HG03135 (cell line): ENCODE data around the gene ATP6V0E1.

Experiments used
- ATAC-seq: cut with Tn5 transposase; IDR thresholded peaks from one replicate; pipeline ENCODE4 v1.9.1; 2021; ENCODE audit warnings: mild to moderate bottlenecking, moderate library complexity; ENCODE audit not compliant: unreplicated experiment

ATP6V0E1 gene

GRCh38 chr5:172983542-172984243, at the start of gene ATP6V0E1:
Gene ATP6V0E1 (plus strand): TSS chr5:172983771. CDS start chr5:172983861, 90 bp downstream.
- ATAC-seq, result peak; percentile 90

DNA sequence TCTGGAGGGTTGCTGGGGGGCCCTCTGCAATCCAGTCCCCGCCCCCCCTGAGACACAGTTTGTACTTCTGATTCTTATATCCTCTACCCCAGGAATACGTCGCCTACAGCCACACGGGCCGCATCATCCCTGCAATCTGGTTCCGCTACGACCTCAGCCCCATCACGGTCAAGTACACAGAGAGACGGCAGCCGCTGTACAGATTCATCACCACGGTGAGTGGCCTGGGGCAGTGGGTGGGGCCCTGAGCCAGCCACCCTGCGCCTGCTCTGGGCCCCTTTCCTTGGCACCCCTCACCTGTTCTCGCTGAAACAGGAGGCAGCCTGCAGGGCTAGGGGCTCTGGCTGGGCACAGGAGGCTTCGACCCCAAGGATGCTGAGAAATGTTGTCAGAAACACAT, 48.5 kb upstream of the ATP6V0E1 start:
- ATAC-seq, result no peak

DNA sequence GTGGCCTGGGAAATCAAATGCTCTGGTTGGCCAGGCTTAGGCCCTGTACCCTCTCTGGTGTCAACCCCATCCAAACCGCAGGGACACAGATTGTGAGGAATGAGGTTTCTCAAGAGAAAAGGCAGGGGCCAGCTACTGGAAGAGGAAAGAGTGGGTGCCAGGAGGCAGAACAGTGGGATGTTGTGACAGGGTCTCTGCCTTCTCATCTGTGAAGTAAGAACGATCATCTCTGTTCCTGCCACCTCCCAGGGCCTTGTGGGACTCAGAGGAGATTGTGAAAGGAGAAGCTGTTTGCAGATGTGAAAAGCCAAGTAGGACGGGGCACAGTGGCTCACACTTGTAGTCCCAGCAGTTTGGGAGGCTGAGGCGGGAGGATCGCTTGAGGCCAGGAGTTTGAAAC, 47.2 kb upstream of the ATP6V0E1 start:
- no peak for ATAC-seq

DNA sequence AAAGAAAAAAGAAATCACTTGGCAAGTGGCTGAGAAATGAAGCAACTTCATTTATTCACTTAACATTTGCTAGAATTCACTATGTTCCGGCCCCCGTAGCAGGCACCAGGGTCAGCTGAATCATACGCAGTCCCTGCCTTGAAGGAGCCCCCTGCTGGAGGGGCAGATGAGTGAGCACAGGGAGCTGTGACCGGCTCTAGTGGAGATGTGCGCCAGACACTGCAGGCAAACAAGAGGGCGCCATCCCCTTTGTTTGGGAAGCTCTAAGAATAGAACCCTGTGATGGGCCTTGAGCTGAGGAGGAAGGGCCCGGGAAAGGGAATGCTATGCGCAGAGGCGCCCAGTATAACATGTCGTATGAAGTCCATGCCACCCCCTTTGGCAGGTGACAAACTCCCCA, 44.5 kb upstream of the ATP6V0E1 start:
- no peak for ATAC-seq

DNA sequence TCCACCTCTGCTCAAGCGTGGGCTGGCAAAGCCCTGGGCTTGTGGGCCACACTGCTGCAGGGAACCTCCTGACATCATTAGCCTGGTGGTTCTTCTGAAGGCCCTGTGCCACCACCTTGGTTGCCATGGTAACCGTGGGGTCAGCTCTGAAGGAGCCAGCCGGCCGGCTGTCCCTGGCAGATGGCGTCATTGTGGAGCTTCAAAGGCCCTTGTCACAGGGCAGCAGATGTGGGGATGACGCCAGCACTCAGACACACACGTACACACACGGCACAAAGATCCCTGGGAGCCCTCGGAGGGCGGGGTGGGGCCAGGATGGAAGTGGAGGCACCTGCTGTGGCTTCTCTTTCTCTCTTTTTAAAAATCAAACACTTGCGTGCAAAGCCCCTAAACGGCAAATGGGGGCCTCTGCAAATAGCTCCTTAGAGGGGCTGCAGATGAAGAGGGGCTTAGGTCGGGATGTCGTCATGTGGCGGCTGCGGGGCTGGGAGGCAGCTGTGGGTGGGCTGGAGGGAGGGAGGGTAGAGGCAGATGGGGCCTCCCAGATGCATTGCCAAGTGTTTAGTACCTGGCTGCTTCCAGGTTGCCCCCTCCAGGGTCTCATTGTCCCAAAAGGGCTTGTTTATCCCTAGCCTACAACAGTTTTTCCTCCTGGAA, 43.8 kb upstream of the ATP6V0E1 start:
- ATAC-seq, result no peak

- no peak for ATAC-seq
Observed at GRCh38 chr5:172940268-172941066, 43.1 kb upstream of the ATP6V0E1 start.

- no peak for ATAC-seq
Observed at GRCh38 chr5:172941067-172941516, 42.5 kb upstream of the ATP6V0E1 start.

- no peak for ATAC-seq
Observed at GRCh38 chr5:172942556-172942955, 41.0 kb upstream of the ATP6V0E1 start.

GRCh38 chr5:172943283-172943841, 40.2 kb upstream of the ATP6V0E1 start:
- no peak for ATAC-seq

GRCh38 chr5:172943906-172944305, 39.7 kb upstream of the ATP6V0E1 start:
- ATAC-seq, result no peak

DNA sequence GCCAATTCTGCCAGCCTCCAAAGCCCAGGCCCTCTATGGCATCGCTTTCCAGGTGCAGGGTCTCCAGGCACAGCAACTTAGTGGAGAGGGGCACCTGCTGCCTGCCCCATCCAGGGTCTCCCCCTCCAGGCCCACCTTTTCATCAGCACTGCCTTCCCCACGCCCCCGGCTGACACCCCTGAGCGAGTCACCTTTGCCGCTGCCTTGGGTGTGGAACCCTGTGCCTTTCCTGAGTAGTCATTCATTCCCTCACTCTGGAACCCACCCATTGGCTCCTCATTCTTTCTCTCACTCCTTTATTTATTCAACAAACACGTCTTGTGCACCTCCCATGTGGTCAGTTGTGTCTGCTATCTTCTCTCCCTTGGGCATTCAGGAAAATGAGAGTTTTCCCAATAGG, 38.8 kb upstream of the ATP6V0E1 start:
- ATAC-seq, result no peak

GRCh38 chr5:172945151-172945550, 38.4 kb upstream of the ATP6V0E1 start:
- no peak for ATAC-seq

GRCh38 chr5:172946146-172946545, 37.4 kb upstream of the ATP6V0E1 start:
- ATAC-seq, result no peak

DNA sequence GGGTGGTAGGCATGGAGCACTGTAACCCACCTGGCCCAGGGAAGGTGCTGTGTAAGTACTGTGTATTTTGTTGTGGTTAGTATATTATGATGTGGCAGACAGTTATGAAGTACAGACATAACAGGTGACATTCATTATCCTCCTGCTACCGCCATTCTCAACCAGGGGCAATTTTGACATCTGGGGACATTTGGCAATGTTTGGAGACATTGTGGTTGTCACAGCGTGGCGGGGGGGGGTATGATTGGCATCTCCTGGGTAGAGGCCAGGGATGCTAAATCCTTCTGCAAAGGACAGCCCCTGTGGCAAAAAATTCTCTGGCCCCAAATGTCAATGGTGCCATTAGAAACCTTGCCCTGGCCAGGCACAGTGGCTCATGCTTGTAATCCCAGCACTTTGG, 34.1 kb upstream of the ATP6V0E1 start:
- no peak for ATAC-seq

GRCh38 chr5:172950176-172950965, 33.2 kb upstream of the ATP6V0E1 start:
- no peak for ATAC-seq

DNA sequence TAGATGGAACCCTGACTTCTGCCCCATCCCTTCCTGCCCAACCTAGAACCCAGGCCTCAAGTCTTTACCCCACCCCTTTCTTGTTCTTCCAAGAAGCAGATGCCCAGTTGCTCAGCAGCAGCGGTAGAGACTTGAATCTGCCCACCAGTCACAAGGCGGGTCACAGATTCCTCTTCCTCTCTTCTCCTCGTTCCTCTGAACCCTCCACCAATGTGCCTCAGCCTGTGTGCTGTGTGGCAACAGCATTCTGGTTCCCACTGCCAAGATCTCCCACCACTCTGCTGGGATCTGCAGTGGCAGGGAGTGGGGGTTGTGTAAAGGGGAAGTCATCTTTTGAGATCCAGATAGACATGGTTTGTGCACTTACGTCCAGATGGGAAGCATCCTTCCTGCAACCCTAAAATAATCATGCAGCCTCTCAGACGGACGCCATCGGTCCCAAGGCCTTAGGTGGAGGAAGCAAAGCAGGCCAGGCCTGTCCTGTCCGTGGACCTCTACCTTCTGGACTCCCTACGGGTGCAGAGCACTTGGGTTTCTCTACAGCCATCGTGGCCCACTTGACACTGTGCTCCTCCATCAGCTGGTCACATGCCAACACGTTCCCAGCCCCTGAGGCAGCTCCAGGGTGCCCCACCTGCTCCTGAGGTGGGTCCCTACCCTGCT, 32.1 kb upstream of the ATP6V0E1 start:
- no peak for ATAC-seq

GRCh38 chr5:172952034-172952511, 31.5 kb upstream of the ATP6V0E1 start:
- ATAC-seq, result no peak

DNA sequence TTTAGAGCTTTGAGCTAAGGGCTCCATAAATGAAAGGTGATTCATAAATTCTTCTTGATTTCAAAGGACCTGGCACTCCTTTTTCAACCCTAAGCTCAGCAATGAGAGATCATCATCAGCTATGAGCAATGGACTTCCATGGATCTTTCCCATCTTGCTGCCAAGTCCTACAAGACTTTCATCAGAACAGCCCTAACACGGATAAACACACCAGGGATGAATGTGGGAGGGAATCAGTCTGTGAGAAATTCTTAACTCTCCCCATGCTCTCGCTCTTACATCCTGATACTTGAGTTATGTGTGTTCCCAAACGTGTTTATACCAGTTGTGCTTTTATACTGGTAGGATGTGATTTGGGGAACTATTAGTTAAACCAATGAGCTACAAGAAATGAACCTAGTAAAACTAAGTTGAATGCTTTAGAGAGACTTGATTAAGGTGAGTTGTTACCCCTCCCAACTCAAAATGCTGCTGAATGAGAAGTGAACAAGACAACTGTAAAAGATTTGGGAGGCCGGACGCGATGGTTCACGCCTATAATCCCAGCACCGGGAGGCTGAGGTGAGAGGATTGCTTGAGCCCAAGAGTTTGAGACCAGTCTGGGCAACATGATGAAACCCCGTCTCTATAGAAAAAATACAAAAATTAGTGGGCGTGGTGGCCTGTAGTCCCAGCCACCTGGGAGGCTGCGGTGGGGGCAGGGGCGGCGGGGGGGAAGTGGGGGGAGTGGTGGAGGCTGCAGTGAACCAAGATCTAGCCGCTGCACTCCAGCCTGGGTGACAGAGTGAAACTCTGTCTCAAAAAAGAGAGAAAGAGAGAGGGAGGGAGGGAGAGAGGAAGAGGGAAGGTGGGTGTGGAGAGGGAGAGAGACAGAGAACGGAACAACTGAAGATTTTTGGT, 29.5 kb upstream of the ATP6V0E1 start:
- ATAC-seq, result no peak

DNA sequence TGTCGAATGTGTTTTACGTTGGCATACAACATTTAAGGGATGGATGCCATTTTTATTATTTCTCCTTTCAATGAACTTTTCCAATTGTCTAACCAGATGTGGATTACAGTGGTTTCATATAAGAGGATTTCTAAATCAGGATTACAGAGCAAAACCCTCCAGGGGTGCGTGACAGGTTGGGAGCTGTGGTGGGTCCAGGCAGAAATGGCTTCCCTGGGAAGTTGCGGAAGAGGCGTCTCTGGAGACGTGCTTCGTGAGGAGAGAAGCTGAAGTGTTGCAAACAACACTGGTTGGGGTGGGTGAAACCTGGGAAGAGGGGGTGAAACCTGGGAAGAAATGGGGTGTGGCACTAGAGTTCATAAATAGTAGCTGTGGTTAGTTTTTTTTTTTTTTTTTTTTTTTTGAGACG, 28.8 kb upstream of the ATP6V0E1 start:
- no peak for ATAC-seq
